Esophagus muscularis mucosa (tissue), 3 donors: ENCODE results near the gene AVEN.

Experiments used
- POLR2A ChIP-seq: fragments of 450-650 bp; IDR thresholded peaks from one replicate; pipeline ENCODE4 v1.6.1; 2017; ENCODE audit warnings: antibody characterized with exemption, moderate library complexity, mild to moderate bottlenecking, low read depth
- TF ChIP-seq, protein P1 (sequence below), 3 experiments: fragments of 200-600 bp in 2 of 3; fragments of 450-650 bp in 1 of 3; sonication (generic) in 2 of 3; IDR thresholded peaks; one replicate each; pipeline ENCODE4 v1.5.1; 2017 to 2019; ENCODE audit warnings: antibody characterized with exemption in 3 of 3, mild to moderate bottlenecking in 2 of 3, moderate library complexity in 1 of 3

DNA sequence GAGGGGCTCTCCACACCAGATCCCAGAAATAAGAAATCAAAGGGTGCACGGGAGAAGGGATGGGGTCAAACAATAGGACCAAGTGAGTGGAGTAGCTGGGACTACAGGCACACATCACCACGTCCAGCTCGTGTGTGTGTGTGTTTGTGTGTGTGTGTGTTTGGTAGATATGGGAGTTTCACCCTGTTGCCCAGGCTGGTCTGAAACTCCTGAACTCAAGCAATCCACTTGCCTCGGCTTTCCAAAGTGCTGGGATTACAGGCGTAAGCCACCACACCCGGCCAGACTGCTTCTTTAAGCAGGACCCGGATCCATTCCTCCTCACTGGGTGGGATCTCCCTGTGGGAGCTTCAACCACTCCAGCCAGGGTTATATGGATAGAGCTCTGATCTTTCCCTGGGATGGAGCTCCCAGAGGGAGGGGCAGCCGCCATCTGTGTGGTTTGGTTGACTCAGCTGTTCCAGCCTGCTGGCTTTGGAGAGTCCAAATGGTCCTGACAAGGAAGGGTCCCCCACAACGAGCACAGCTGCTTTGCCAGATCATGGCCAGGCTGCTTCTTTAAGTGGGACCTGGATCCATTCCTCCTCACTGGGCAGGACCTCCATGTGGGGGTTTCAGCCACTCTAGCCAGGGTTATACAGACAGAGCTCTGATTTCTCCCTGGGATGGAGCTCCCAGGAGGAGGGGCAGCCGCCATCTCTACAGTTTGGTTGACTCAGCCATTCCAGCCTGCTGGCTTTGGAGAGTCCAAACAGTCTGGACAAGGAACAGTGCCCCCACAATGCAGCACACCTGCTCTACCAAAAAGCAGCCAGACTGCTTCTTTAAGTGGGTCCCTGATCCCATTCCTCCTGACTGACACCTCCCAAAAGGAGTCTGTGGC is 9.1 kb upstream of the AVEN start:
- TF ChIP-seq, protein P1, sequence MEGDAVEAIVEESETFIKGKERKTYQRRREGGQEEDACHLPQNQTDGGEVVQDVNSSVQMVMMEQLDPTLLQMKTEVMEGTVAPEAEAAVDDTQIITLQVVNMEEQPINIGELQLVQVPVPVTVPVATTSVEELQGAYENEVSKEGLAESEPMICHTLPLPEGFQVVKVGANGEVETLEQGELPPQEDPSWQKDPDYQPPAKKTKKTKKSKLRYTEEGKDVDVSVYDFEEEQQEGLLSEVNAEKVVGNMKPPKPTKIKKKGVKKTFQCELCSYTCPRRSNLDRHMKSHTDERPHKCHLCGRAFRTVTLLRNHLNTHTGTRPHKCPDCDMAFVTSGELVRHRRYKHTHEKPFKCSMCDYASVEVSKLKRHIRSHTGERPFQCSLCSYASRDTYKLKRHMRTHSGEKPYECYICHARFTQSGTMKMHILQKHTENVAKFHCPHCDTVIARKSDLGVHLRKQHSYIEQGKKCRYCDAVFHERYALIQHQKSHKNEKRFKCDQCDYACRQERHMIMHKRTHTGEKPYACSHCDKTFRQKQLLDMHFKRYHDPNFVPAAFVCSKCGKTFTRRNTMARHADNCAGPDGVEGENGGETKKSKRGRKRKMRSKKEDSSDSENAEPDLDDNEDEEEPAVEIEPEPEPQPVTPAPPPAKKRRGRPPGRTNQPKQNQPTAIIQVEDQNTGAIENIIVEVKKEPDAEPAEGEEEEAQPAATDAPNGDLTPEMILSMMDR (IDR thresholded peaks at IDR 0.05): no peak
- no peak for TF ChIP-seq POLR2A
